Hematopoietic multipotent progenitor cell treated with erythropoietin and hydrocortisone succinate and interleukin-3 and kit ligand, for 8 days (in vitro differentiated cells): ENCODE data around the gene HOXB9.

Experiments used
- DNase-seq: peaks from one replicate; pipeline ENCODE4 v3.0.0-alpha.2; 2015

Gene HOXB9

DNA sequence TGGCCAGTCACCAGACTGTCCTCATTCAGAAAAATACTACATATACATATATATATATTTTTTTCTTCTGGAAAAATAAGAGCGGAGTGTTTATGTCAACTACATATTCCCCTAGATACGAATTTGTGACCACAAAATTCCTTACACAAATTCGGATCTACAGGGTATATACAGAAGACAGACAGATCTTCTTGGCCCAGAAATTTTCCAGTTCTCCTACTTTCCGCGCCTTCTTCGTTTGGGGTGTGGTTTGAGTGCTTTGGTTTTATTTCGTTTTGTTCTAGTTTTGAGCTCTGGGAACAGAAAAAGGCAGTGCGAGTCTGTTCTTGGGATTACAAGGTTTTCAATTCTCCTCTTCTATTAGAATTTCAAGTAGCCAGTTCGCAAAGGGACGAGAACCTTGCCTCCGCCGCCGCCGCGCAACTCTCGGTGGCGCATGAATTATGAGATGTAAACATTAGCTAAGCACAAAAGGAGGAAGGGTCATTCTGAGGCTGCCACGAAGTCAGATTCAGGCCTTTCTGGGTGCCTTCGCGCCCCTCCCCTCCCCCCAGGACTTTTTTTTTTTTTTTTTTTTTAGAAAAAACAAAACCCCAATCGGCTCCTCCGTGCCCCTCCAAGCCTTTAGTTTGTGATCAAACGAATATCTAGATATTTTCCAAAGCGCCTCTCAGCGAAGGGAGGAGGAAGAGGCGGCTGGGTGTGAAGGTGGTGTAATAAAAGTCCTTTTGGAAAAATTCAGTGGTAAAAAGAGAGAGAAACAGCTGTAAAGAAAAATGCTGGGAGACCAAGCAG is 46.2 kb downstream of the HOXB9 start:
- no peak for DNase-seq

DNA sequence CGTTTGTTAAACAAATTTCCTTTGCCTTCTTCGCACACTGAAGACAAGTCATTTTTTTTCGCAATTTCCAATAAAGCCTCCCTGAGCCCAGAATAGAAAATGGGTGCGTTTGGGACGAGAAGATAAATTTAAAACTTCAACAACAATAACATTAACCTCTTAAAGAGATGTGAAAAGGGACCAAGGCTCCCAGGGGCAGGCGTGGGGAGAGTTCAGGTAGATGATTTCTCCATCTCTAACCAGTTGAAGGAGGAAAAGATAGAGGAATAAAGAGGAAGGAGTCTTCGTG is 46.7 kb downstream of the HOXB9 start:
- no peak for DNase-seq

DNA sequence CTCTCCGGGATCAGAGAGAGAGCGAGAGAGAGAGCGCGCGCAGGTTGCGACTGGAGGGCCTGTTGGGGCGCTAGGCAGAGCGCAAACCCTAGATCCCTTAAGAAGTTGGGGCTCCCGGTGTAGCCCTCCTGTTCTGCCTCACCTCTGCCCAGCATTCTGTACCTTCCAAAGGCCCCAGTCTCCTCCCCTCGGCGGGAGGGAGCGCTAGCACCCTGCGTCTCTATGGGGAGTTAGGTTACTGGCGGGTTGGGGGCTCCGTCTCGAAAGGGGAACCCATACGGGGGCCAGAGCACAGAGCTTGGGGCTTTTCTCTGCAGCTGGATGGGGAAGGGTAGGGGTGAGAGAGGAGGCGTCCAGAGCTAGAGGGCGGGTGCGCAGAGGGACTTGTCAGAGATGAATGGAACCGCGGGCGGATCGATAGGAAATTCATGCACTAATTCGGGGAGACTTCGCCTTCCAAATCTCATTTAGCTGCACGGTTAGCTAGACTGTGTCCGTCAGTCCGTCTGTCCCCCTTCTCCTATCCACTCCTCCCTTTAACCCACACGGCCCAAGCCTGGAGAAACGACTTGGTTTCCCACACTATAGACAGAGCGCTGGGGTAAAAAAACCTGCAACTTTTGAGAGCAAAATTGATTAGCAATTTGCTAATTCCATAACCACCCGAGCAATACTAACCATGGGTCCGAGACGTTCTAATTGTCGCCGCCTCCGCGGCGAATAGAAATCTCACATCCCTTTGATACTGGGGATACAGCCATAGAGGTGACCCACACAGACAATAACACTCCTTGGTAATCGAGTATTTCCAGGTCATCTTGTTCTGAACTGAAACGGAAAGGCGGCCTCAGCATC is 47.3 kb downstream of the HOXB9 start:
- DNase-seq = no peak

DNA sequence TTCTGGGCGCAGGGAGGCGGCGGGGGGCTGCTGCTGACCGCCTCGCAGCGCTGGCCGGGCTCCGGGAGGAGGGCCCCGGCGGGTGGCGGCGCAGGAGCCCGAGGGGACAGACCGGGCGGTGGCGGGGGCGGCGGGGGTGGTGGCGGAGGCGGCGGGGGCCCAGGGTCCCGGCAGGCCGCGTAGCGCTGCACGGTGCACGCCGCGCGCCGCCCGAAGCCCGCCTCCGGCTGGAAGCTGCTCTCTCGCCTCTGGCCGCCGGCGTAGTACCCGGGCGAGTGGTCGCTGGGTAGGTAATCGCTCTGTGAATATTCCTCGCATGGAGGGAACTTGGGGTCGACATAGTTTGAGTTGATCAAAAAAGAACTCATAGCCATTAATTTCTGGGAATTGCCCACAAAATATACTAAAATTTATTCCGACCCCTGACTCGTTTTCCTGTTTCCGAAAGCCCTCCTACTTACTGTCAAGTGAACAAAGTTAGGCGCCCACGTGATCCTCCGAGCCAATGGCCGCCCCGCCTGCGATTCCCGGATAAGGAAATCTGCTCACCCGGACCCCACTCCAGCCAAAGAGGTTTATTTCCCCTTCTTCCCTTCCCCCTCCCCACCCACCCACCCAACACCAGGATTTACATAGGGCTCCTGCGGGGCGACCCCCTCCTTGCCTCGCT is 48.1 kb downstream of the HOXB9 start, which contains the start of gene HOXB4:
Gene HOXB4 (minus strand): TSS at position 405 of the 670 bp plus-strand sequence. CDS start 31 bp downstream, at position 374.
- DNase-seq = peak; percentile 86

DNA sequence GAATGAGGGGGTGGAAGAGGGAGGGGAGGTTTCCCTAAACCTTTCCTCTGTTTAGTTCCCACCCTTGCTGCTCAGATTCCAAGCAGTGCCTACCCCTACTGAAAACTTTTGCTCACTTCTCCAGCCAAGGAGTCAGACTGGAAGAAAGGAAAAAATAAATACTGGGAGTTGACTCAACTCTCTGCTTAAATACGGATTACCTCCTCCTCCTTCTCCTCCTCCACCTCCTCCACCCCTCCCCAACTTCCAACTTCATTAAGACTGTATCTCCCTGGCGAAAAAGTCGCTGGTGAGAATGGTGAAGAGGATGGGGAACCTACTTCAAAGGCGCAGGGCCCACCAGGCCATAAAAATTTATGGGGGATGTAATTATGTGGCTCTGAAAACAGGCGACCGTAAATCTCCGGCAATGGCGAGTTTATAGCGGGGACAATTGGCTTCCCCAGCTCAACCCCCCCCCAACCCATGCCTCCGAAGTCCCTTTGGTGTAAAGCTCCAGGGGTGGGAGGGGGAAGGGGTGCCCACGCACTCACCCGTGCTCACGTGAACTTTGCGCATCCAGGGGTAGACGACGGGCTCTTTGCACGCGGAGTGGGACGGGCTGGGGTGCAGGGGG is 48.7 kb downstream of the HOXB9 start:
- DNase-seq = no peak

DNA sequence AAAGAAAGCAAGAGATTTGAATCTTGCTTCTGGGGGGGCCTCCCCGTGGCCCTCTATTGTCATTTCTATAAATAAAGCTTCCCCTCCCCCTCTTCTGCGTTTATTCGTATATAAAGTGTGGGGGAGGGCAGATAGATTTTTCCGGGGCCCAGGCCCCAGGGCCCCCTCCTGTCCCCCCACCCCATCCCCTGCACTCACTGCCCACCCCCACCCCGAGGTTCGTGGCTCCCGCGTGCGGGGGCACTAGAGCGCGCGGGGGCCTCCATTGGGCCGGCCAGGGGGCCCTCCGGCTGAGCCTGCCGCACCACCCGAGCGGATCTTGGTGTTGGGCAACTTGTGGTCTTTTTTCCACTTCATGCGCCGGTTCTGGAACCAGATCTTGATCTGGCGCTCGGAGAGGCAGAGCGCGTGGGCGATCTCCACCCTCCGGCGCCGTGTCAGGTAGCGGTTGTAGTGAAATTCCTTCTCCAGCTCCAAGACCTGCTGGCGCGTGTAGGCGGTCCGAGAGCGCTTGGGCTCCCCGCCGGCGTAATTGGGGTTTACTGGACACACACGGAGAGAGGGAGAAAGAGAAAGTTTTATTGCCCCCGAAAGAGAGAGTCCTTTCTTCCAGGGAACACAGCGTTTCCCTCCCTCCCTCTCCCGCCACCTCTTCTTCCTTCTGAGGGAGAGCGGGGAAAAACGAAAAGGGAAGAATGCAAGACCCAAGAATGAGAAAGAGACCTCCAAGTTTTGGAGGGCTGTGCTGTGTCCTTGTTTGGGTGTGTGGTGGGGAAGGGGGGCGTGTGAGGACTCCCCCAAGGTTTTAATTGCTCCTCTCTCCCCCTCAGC is 49.5 kb downstream of the HOXB9 start:
- peak; percentile 64 for DNase-seq

DNA sequence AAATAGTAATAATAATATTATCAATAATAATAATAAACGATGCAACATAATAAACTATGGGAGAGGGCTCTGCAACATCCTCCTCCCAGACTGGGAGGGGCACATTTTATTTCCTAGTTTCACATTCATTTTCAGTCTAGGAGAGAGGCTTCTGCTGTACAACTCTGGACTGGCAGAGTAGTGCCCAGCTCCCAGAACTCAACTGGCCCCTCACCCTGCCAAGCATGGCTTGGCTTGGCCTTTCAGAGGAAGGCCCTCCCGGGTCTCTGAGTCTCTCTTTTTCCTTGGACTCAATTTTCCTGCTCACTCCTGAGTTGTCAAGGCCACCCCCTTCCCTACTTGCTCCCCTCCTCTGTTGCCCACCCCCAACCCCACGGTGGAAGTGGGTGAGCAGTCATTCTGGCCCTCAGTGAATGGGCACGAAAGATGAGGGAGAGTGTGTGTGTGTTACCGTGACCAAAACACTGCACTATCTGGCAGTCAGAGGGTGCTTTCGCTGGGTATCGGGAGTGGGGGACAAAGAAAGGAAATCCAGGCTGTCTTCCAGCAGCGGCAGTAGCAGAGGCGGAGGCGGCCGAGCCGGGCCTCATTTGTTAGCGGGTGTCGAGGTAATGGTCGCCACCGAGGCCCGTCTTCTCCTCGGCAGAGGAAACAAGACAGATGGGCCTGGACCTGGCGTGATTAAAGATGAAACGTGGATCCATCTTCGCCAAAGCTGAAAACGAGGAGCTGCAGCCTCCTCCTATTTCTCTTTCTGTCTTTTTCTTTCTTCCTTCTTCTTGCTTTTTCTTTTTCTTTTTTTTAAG is 50.3 kb downstream of the HOXB9 start:
- no peak for DNase-seq

DNA sequence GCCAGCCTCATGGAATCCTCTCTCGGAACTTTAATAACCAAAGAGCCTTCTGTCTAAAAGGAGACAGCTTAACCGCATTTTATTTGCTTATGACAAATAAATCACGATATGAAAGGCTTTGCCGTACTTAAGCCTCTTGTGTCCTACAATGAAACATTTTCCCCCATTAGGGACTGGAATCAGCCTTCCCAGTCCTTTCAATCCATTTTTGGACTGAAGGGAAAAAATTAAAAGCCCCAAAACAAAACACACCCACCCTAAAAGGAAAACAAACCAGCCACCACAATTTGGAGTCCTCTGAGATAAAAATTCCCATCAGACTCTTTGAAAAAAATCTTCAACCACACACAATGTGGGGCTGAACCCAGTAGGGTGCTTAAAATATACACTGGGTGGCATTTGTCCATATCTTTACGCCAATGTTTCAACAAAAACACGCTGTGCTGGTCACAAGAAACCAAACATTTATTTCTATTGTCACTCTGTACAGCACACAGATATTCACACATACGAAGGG is 51.0 kb downstream of the HOXB9 start:
- DNase-seq = no peak

DNA sequence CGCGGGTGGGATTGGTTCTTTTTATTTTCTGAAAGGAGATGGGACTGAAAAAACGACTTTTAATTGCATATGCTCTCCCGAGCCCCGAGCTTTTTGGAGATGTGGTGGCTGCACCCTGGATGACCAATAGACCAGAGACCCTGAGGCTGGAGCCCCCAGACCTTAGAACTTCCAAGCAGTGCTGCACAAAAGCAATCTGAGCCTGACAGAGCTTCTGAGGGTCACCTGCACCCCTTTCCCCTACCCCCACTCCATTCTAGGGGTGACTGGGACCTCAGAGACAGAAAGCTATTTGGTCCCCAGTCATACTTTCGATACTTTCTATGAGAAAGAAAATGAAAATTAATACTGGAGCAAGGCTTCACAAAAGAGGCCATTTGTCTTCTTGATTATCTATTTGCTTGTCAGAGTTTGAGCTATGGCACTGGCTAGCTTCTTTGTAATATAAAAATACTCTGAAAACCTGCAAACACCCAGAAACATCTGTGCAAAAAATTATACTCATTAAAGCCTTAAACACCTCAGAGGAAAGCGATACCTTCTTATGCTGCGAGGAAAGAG is 51.6 kb downstream of the HOXB9 start:
- DNase-seq = no peak

DNA sequence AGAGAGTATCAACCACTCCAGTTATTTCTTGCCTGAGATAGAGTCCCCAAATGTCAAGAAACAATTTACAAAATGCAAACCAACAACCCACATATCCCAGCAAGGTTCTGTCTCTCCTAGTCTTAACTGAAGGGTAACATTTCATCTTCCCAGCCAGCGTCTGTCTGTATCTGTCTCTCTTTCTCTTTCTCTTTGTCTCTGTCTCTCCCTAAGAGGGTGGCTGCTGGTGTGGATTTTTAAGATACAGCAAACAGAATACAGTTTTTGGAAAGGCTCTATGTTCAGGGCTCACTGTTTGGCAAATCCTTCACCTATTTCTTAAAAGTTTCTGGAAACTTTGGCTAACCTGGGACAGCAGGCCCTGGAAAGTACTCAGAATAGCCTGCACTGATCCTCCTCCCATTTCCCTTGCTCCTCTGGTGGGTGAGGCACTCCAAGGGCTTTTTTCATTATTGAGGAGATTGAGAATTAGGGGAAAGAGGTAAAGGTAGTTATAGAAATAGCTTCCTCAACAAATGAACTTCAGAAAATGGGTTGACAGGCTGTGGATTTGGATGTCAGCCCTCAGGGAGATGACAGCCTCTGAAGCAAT is 54.2 kb downstream of the HOXB9 start:
- no peak for DNase-seq
